GM23338 (cell line): Measurements from ENCODE around the gene KCTD15. TPM values are rescaled to one million over a fixed set of nuclear protein-coding genes. Genes with fewer than 3 reads are reported as not detected.

Experiments used
- ATAC-seq: fragments of 200-7000 bp; cut with Tn5 transposase; 3 replicates; pipeline ENCODE4 v1.9.1; 2020
- DNase-seq: peaks from one replicate; pipeline ENCODE4 v3.0.0-alpha.2; 2015; ENCODE audit warnings: low spot score
- H2AFZ ChIP-seq: fragments of 200-600 bp; sonication (generic); 2 replicates; pipeline ENCODE4 v1.8.0; 2016; ENCODE audit warnings: antibody characterized with exemption, mild to moderate bottlenecking, moderate library complexity
- H3F3A ChIP-seq: fragments of 200-600 bp; sonication (generic); replicated peaks from 2 replicates; pipeline ENCODE4 v1.8.0; 2017; ENCODE audit warnings: antibody characterized with exemption, mixed run types, low read depth
- H3K27ac ChIP-seq: fragments of 200-600 bp; sonication (generic); 2 replicates; pipeline ENCODE4 v1.6.1; 2016; ENCODE audit warnings: low read depth
- H3K27me3 ChIP-seq: fragments of 200-600 bp; sonication (generic); 2 replicates; pipeline ENCODE4 v1.8.0; 2016; ENCODE audit warnings: mild to moderate bottlenecking, mixed run types, moderate library complexity; ENCODE audit not compliant: insufficient read depth
- H3K36me3 ChIP-seq: fragments of 200-600 bp; sonication (generic); 2 replicates; pipeline ENCODE4 v1.8.0; 2016; ENCODE audit warnings: mild to moderate bottlenecking; ENCODE audit not compliant: insufficient read depth
- H3K4me1 ChIP-seq: fragments of 200-600 bp; sonication (generic); 2 replicates; pipeline ENCODE4 v1.8.0; 2016; ENCODE audit warnings: mild to moderate bottlenecking, moderate library complexity; ENCODE audit not compliant: insufficient read depth
- H3K4me2 ChIP-seq: fragments of 200-600 bp; sonication (generic); 2 replicates; pipeline ENCODE4 v1.7.1; 2017; ENCODE audit warnings: mixed run types
- H3K4me3 ChIP-seq: fragments of 200-600 bp; sonication (generic); 2 replicates; pipeline ENCODE4 v1.6.1; 2016; ENCODE audit warnings: mixed run types
- H3K79me2 ChIP-seq: fragments of 200-600 bp; sonication (generic); replicated peaks from 2 replicates; pipeline ENCODE4 v1.8.0; 2017; ENCODE audit warnings: mild to moderate bottlenecking; ENCODE audit not compliant: insufficient read depth
- H3K9me2 ChIP-seq: fragments of 200-600 bp; sonication (generic); 2 replicates; pipeline ENCODE4 v1.8.0; 2017; ENCODE audit not compliant: insufficient read depth
- H4K20me1 ChIP-seq: fragments of 200-600 bp; sonication (generic); replicated peaks from 2 replicates; pipeline ENCODE4 v1.8.0; 2017; ENCODE audit warnings: mild to moderate bottlenecking; ENCODE audit not compliant: insufficient read depth
- H3K27ac Mint-ChIP-seq: 2 replicates; pipeline ENCODE4 v1.8.0; 2020; ENCODE audit warnings: inconsistent platforms, mild to moderate bottlenecking, moderate library complexity, mixed read lengths
- H3K27me3 Mint-ChIP-seq: 3 replicates; pipeline ENCODE4 v1.8.0; 2022; ENCODE audit warnings: low read depth, mild to moderate bottlenecking, moderate library complexity, mixed read lengths, inconsistent platforms; ENCODE audit not compliant: insufficient read depth, poor library complexity
- H3K36me3 Mint-ChIP-seq: 3 replicates; pipeline ENCODE4 v1.8.0; 2021; ENCODE audit warnings: low read depth, mild to moderate bottlenecking, inconsistent platforms, moderate library complexity, mixed read lengths
- H3K4me1 Mint-ChIP-seq: 3 replicates; pipeline ENCODE4 v1.8.0; 2020; ENCODE audit warnings: mild to moderate bottlenecking, inconsistent platforms, mixed read lengths
- H3K4me3 Mint-ChIP-seq: 3 replicates; pipeline ENCODE4 v1.8.0; 2021; ENCODE audit warnings: moderate library complexity, mild to moderate bottlenecking, inconsistent platforms, mixed read lengths
- H3K9me3 Mint-ChIP-seq: 3 replicates; pipeline ENCODE4 v1.8.0; 2020; ENCODE audit warnings: moderate library complexity, mild to moderate bottlenecking, inconsistent platforms, mixed read lengths
- CREB1 ChIP-seq: fragments of 250-450 bp; sonication (Bioruptor Pico); IDR thresholded peaks from 2 replicates; pipeline ENCODE4 v1.5.0; 2020; ENCODE audit warnings: low read depth, mild to moderate bottlenecking, moderate library complexity
- EZH2phosphoT487 ChIP-seq: fragments of 200-600 bp; sonication (generic); IDR thresholded peaks from one replicate; pipeline ENCODE4 v1.8.1; 2018; ENCODE audit warnings: antibody characterized with exemption; ENCODE audit not compliant: unreplicated experiment
- NANOG ChIP-seq: IDR thresholded peaks from 2 replicates; pipeline ENCODE4 v1.6.1; 2016; ENCODE audit warnings: antibody characterized with exemption, borderline replicate concordance
- STAT1 ChIP-seq: IDR thresholded peaks from one replicate; pipeline ENCODE4 v1.6.1; 2016; ENCODE audit warnings: antibody characterized with exemption; ENCODE audit not compliant: unreplicated experiment
- ZNF114 ChIP-seq: fragments of 250-450 bp; sonication (Bioruptor Pico); IDR thresholded peaks from 2 replicates; pipeline ENCODE4 v1.5.0; 2020; ENCODE audit warnings: mild to moderate bottlenecking, moderate library complexity
- ZNF331 ChIP-seq: fragments of 250-450 bp; sonication (Bioruptor Pico); IDR thresholded peaks from 2 replicates; pipeline ENCODE4 v1.5.0; 2020; ENCODE audit warnings: low read depth, mild to moderate bottlenecking, moderate library complexity
- polyA plus RNA-seq: library from polyadenylated mRNA; unstranded; fragments of >200 nt; fragmentation: Nextera tagmentation; extraction: Ambion mirVana; gene quantifications from 2 replicates; pipeline ENCODE4 v1.2.1, GENCODE V29; 2016
- total RNA-seq: library from RNA; depleted of rRNA; stranded (reverse); fragments of >200 nt; shearing (Covaris generic); gene quantifications from 2 replicates; pipeline ENCODE4 v1.2.3, GENCODE V29; 2014
- TF ChIP-seq, protein P1 (sequence below), 2 experiments: fragments of 200-600 bp in 1 of 2; sonication (generic) in 1 of 2; conservative IDR thresholded peaks; 2 replicates each; pipeline versions ENCODE4 v1.5.1 to v1.6.1; 2016 to 2017; ENCODE audit warnings: antibody characterized with exemption in 2 of 2, low read depth in 2 of 2, mild to moderate bottlenecking in 2 of 2, moderate library complexity in 1 of 2
- TF ChIP-seq, protein P2 (sequence below): IDR thresholded peaks from 2 replicates; pipeline ENCODE4 v1.6.1; 2016; ENCODE audit warnings: antibody characterized with exemption
- TF ChIP-seq, protein P3 (sequence below): fragments of 250-450 bp; sonication (Bioruptor Pico); IDR thresholded peaks from 2 replicates; pipeline ENCODE4 v1.5.0; 2020; ENCODE audit warnings: mild to moderate bottlenecking, moderate library complexity
- TF ChIP-seq, protein P4 (sequence below): IDR thresholded peaks from one replicate; pipeline ENCODE4 v1.6.1; 2018; ENCODE audit warnings: antibody characterized with exemption; ENCODE audit not compliant: unreplicated experiment

The KCTD15 gene
- total and polyA plus RNA-seq, 2 experiments from 2014 or later, result 5.1 to 60.1 TPM

DNA sequence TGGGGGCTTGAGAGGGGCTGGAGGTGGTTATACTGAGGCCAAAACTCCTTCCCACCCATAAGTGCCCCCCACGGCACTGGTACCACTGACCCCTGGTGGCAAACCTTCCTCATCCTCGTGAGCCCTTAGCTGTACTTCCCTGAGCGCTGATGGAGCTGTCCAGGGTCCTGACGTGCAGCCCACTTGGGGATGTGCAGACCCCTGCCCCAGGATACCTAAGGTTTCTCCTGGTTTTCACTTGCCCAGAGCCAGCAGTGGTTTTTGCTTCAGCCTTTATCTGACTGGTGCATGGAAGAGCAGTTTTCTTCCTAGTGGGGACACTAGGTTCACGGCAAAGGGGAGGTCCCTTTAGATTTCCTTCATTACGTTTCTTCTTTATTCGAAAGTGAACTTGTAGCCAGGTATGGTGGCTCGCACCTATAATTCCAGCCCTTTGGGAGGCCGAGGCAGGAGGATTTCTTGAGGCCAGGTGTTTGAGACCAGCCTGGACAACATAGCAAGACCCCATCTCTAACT, 28.7 kb upstream of the KCTD15 start (continued):
- TF ChIP-seq, protein P1, sequence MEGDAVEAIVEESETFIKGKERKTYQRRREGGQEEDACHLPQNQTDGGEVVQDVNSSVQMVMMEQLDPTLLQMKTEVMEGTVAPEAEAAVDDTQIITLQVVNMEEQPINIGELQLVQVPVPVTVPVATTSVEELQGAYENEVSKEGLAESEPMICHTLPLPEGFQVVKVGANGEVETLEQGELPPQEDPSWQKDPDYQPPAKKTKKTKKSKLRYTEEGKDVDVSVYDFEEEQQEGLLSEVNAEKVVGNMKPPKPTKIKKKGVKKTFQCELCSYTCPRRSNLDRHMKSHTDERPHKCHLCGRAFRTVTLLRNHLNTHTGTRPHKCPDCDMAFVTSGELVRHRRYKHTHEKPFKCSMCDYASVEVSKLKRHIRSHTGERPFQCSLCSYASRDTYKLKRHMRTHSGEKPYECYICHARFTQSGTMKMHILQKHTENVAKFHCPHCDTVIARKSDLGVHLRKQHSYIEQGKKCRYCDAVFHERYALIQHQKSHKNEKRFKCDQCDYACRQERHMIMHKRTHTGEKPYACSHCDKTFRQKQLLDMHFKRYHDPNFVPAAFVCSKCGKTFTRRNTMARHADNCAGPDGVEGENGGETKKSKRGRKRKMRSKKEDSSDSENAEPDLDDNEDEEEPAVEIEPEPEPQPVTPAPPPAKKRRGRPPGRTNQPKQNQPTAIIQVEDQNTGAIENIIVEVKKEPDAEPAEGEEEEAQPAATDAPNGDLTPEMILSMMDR (conservative IDR thresholded peaks at IDR 0.05; ENCODE audit: low read depth in 2 of 2), result peak; percentile 60 to 81

DNA sequence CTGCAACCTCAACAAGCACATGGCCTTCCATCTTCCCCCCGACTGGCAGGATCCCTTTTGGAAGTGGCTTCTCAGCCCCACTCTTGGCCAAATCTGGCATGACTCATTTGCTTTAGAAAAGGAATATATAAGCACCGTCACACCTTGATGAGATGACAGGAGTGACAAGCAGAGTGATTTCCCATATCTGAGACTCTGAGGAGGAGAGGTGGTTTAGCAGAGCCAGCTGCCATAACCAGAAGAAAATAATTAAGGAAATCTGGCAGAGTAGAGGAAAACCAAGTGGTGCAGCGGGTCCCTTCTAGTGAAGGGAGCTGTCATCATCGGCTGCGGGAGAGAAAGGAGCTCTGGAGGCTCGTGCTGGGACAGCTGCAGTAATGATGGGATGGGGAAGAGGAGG, 27.5 kb upstream of the KCTD15 start:
- Histone ChIP-seq H3K27me3 (no peaks in the 10 kb centered on the region), H3K4me2 (no peak overlapping the region), H4K20me1 (peaks cover 4% of the 10 kb centered on the region; the same call in 1 of the 2 replicates), H3K27ac (no peak overlapping the region), H3K4me3 (no peak overlapping the region), H3K36me3 (no peaks in the 10 kb centered on the region), H3K79me2 (no peaks in the 10 kb centered on the region), H2AFZ (no peak overlapping the region), H3F3A (no peaks in the 10 kb centered on the region), H3K9me2 (no peaks in the 10 kb centered on the region), H3K4me1 (no peaks in the 10 kb centered on the region)
- H3K27ac Mint-ChIP-seq, result no peak overlapping the region
- DNase-seq (no peak), ATAC-seq (no peak)
- no peaks in the 10 kb centered on the region for H3K9me3 Mint-ChIP-seq
- peaks cover 6% of the 10 kb centered on the region; the same call in 2 of the 3 replicates for H3K36me3 Mint-ChIP-seq
- H3K4me1 Mint-ChIP-seq, result peaks cover 1% of the 10 kb centered on the region; the same call in 2 of the 3 replicates
- no peak overlapping the region for H3K4me3 Mint-ChIP-seq
- H3K27me3 Mint-ChIP-seq, result peaks cover 6% of the 10 kb centered on the region
- TF ChIP-seq CREB1 (CRISPR knock-in tag) (no peak), ZNF331 (no peak), NANOG (no peak), STAT1 (no peak), ZNF114 (no peak), EZH2phosphoT487 (no peak)
- TF ChIP-seq, protein P1 (conservative IDR thresholded peaks at IDR 0.05; ENCODE audit: low read depth in 2 of 2), result no peak
- TF ChIP-seq, protein P2, sequence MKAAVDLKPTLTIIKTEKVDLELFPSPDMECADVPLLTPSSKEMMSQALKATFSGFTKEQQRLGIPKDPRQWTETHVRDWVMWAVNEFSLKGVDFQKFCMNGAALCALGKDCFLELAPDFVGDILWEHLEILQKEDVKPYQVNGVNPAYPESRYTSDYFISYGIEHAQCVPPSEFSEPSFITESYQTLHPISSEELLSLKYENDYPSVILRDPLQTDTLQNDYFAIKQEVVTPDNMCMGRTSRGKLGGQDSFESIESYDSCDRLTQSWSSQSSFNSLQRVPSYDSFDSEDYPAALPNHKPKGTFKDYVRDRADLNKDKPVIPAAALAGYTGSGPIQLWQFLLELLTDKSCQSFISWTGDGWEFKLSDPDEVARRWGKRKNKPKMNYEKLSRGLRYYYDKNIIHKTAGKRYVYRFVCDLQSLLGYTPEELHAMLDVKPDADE, result no peak
- TF ChIP-seq, protein P3, sequence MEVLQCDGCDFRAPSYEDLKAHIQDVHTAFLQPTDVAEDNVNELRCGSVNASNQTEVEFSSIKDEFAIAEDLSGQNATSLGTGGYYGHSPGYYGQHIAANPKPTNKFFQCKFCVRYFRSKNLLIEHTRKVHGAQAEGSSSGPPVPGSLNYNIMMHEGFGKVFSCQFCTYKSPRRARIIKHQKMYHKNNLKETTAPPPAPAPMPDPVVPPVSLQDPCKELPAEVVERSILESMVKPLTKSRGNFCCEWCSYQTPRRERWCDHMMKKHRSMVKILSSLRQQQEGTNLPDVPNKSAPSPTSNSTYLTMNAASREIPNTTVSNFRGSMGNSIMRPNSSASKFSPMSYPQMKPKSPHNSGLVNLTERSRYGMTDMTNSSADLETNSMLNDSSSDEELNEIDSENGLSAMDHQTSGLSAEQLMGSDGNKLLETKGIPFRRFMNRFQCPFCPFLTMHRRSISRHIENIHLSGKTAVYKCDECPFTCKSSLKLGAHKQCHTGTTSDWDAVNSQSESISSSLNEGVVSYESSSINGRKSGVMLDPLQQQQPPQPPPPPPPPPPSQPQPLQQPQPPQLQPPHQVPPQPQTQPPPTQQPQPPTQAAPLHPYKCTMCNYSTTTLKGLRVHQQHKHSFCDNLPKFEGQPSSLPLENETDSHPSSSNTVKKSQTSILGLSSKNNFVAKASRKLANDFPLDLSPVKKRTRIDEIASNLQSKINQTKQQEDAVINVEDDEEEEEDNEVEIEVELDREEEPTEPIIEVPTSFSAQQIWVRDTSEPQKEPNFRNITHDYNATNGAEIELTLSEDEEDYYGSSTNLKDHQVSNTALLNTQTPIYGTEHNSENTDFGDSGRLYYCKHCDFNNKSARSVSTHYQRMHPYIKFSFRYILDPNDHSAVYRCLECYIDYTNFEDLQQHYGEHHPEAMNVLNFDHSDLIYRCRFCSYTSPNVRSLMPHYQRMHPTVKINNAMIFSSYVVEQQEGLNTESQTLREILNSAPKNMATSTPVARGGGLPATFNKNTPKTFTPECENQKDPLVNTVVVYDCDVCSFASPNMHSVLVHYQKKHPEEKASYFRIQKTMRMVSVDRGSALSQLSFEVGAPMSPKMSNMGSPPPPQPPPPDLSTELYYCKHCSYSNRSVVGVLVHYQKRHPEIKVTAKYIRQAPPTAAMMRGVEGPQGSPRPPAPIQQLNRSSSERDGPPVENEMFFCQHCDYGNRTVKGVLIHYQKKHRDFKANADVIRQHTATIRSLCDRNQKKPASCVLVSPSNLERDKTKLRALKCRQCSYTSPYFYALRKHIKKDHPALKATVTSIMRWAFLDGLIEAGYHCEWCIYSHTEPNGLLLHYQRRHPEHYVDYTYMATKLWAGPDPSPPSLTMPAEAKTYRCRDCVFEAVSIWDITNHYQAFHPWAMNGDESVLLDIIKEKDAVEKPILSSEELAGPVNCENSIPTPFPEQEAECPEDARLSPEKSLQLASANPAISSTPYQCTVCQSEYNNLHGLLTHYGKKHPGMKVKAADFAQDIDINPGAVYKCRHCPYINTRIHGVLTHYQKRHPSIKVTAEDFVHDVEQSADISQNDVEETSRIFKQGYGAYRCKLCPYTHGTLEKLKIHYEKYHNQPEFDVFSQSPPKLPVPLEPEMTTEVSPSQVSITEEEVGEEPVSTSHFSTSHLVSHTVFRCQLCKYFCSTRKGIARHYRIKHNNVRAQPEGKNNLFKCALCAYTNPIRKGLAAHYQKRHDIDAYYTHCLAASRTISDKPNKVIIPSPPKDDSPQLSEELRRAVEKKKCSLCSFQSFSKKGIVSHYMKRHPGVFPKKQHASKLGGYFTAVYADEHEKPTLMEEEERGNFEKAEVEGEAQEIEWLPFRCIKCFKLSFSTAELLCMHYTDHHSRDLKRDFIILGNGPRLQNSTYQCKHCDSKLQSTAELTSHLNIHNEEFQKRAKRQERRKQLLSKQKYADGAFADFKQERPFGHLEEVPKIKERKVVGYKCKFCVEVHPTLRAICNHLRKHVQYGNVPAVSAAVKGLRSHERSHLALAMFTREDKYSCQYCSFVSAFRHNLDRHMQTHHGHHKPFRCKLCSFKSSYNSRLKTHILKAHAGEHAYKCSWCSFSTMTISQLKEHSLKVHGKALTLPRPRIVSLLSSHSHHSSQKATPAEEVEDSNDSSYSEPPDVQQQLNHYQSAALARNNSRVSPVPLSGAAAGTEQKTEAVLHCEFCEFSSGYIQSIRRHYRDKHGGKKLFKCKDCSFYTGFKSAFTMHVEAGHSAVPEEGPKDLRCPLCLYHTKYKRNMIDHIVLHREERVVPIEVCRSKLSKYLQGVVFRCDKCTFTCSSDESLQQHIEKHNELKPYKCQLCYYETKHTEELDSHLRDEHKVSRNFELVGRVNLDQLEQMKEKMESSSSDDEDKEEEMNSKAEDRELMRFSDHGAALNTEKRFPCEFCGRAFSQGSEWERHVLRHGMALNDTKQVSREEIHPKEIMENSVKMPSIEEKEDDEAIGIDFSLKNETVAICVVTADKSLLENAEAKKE (CRISPR knock-in tag), result no peak
- TF ChIP-seq, protein P4, sequence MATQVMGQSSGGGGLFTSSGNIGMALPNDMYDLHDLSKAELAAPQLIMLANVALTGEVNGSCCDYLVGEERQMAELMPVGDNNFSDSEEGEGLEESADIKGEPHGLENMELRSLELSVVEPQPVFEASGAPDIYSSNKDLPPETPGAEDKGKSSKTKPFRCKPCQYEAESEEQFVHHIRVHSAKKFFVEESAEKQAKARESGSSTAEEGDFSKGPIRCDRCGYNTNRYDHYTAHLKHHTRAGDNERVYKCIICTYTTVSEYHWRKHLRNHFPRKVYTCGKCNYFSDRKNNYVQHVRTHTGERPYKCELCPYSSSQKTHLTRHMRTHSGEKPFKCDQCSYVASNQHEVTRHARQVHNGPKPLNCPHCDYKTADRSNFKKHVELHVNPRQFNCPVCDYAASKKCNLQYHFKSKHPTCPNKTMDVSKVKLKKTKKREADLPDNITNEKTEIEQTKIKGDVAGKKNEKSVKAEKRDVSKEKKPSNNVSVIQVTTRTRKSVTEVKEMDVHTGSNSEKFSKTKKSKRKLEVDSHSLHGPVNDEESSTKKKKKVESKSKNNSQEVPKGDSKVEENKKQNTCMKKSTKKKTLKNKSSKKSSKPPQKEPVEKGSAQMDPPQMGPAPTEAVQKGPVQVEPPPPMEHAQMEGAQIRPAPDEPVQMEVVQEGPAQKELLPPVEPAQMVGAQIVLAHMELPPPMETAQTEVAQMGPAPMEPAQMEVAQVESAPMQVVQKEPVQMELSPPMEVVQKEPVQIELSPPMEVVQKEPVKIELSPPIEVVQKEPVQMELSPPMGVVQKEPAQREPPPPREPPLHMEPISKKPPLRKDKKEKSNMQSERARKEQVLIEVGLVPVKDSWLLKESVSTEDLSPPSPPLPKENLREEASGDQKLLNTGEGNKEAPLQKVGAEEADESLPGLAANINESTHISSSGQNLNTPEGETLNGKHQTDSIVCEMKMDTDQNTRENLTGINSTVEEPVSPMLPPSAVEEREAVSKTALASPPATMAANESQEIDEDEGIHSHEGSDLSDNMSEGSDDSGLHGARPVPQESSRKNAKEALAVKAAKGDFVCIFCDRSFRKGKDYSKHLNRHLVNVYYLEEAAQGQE, result no peak
